SU-DHL-6 (cell line): ENCODE data around the gene ANXA2R.
A peak's percentile ranks its signal among the peaks of the same experiment; 100 is the strongest.

Experiments
- H2AFZ ChIP-seq: fragments of 200-600 bp; sonication (generic); 2 replicates; pipeline ENCODE4 v1.6.1; 2014; ENCODE audit warnings: low read depth, mild to moderate bottlenecking, moderate library complexity, mixed read lengths, antibody characterized with exemption, low read length; ENCODE audit not compliant: severe bottlenecking
- H3F3A ChIP-seq: fragments of 200-600 bp; shearing (Covaris generic); 2 replicates; pipeline ENCODE4 v1.6.0; 2016; ENCODE audit warnings: antibody characterized with exemption, mild to moderate bottlenecking; ENCODE audit not compliant: insufficient read depth
- H3K27ac ChIP-seq: fragments of 200-600 bp; sonication (generic); 2 replicates; pipeline ENCODE4 v1.5.1; 2016; ENCODE audit warnings: low read depth, mild to moderate bottlenecking, low read length, moderate library complexity, mixed read lengths
- H3K27me3 ChIP-seq: fragments of 200-600 bp; sonication (generic), shearing (Covaris generic); 2 replicates; pipeline ENCODE4 v1.6.0; 2014; ENCODE audit warnings: mild to moderate bottlenecking, low read length
- H3K36me3 ChIP-seq: fragments of 200-600 bp; sonication (generic); 2 replicates; pipeline ENCODE4 v1.6.1; 2014; ENCODE audit warnings: mild to moderate bottlenecking, low read length, mixed read lengths
- H3K4me2 ChIP-seq: fragments of 300-600, 200-600 bp; shearing (Covaris generic), sonication (generic); 2 replicates; pipeline ENCODE4 v1.6.0; 2014; ENCODE audit warnings: low read length, low read depth, mild to moderate bottlenecking; ENCODE audit not compliant: poor library complexity, severe bottlenecking
- H3K4me3 ChIP-seq: fragments of 200-600 bp; sonication (generic); 2 replicates; pipeline ENCODE4 v1.5.1; 2014; ENCODE audit warnings: antibody characterized with exemption, low read length, mild to moderate bottlenecking, mixed read lengths; ENCODE audit not compliant: insufficient read depth, poor library complexity, severe bottlenecking
- H3K79me2 ChIP-seq: fragments of 200-600 bp; sonication (generic); 2 replicates; pipeline ENCODE4 v1.6.1; 2014; ENCODE audit warnings: mild to moderate bottlenecking, low read length, moderate library complexity; ENCODE audit not compliant: insufficient read depth
- H3K9ac ChIP-seq: fragments of 200-600 bp; sonication (generic); 2 replicates; pipeline ENCODE4 v1.7.0; 2014; ENCODE audit warnings: mild to moderate bottlenecking, low read length
- H3K9me2 ChIP-seq: fragments of 200-600 bp; sonication (generic); replicated peaks from 2 replicates; pipeline ENCODE4 v1.6.1; 2014; ENCODE audit warnings: low read length; ENCODE audit not compliant: insufficient read depth
- H3K9me3 ChIP-seq: fragments of 200-600 bp; sonication (generic); 2 replicates; pipeline ENCODE4 v1.6.1; 2014; ENCODE audit warnings: low read length, mixed read lengths; ENCODE audit not compliant: insufficient read depth
- H4K20me1 ChIP-seq: fragments of 200-600 bp; sonication (generic); 2 replicates; pipeline ENCODE4 v1.6.1; 2014; ENCODE audit warnings: low read depth, mild to moderate bottlenecking, antibody characterized with exemption, low read length, moderate library complexity, mixed read lengths
- CTCF ChIP-seq: fragments of 200-600 bp; sonication (generic); IDR thresholded peaks from one replicate; pipeline ENCODE4 v1.5.1; 2017; ENCODE audit warnings: antibody characterized with exemption, mild to moderate bottlenecking, low read length, moderate library complexity; ENCODE audit not compliant: insufficient read depth, poor library complexity, severe bottlenecking
- EZH2phosphoT487 ChIP-seq: fragments of 200-600 bp; sonication (generic), shearing (Covaris generic); conservative IDR thresholded peaks from 2 replicates; pipeline ENCODE4 v1.6.1; 2018; ENCODE audit warnings: mild to moderate bottlenecking, antibody characterized with exemption, low read length, moderate library complexity, mixed read lengths

ANXA2R gene

GRCh38 chr5:42993516-42994245 is 46.4 kb downstream of the ANXA2R start:
- H3K36me3 ChIP-seq = no peaks in the 10 kb centered on the region
- H3K9me2 ChIP-seq = no peaks in the 10 kb centered on the region
- H3K4me2 ChIP-seq = peak overlapping the region; percentile 92
- H4K20me1 ChIP-seq = no peaks in the 10 kb centered on the region
- no peaks in the 10 kb centered on the region for H3F3A ChIP-seq
- H3K27ac ChIP-seq = peak overlapping the region; percentile 56; the same call in 1 of the 2 replicates
- H3K4me3 ChIP-seq = peak overlapping the region; percentile 64
- no peaks in the 10 kb centered on the region; the same call in 1 of the 2 replicates for H3K9me3 ChIP-seq
- H3K9ac ChIP-seq = peak overlapping the region; percentile 69
- TF ChIP-seq CTCF = no peak
- no peak for TF ChIP-seq EZH2phosphoT487
- H3K27me3 ChIP-seq = no peaks in the 10 kb centered on the region
- H2AFZ ChIP-seq = peak overlapping the region; percentile 77
- no peaks in the 10 kb centered on the region for H3K79me2 ChIP-seq

- Histone ChIP-seq H2AFZ (peak overlapping the region; percentile 67), H3K27me3 (no peaks in the 10 kb centered on the region), H3K36me3 (no peaks in the 10 kb centered on the region), H3F3A (no peaks in the 10 kb centered on the region), H3K4me2 (peak overlapping the region; percentile 92), H3K9me2 (no peaks in the 10 kb centered on the region), H4K20me1 (no peaks in the 10 kb centered on the region), H3K27ac (no peak overlapping the region), H3K9me3 (no peaks in the 10 kb centered on the region; the same call in 1 of the 2 replicates), H3K9ac (peak overlapping the region; percentile 39), H3K4me3 (peak overlapping the region; percentile 46), H3K79me2 (no peaks in the 10 kb centered on the region)
- 0 out of 2 replicates have a peak, but pooled peaks have one; percentile 19 for TF ChIP-seq EZH2phosphoT487
- TF ChIP-seq CTCF = no peak
Observed at GRCh38 chr5:42992088-42992879, 47.8 kb downstream of the ANXA2R start.

- no peak overlapping the region for H3K4me2 ChIP-seq
- H3F3A ChIP-seq = no peaks in the 10 kb centered on the region
- H3K36me3 ChIP-seq = no peaks in the 10 kb centered on the region
- no peak overlapping the region for H2AFZ ChIP-seq
- TF ChIP-seq EZH2phosphoT487 (no peak), CTCF (no peak)
- H3K9me2 ChIP-seq = no peaks in the 10 kb centered on the region
- no peaks in the 10 kb centered on the region; the same call in 1 of the 2 replicates for H3K9me3 ChIP-seq
- H3K4me3 ChIP-seq = no peak overlapping the region
- no peak overlapping the region for H3K9ac ChIP-seq
- no peaks in the 10 kb centered on the region for H3K27me3 ChIP-seq
- H3K27ac ChIP-seq = no peak overlapping the region
- H3K79me2 ChIP-seq = no peaks in the 10 kb centered on the region
- no peaks in the 10 kb centered on the region for H4K20me1 ChIP-seq
Observed at GRCh38 chr5:42991404-42992087, 48.6 kb downstream of the ANXA2R start.
